Measurements from ENCODE around the gene ADA. TPM values are rescaled to one million over a fixed set of nuclear protein-coding genes. Genes with fewer than 3 reads are reported as not detected.
"Not testable (repeated sequence)": the region's sequence is repeated elsewhere in the genome, so short reads cannot be mapped to it uniquely, and the experiment has no call there.

Gene ADA
- total RNA-seq, result 10 to 100 TPM; 12.8 to 15.9 TPM
- 23.0 TPM for polyA plus RNA-seq (2013, experiment 1 of 2)
- 25.8 TPM for polyA plus RNA-seq (2013, experiment 2 of 2)
- long read RNA-seq, experiment 1, partial matches to known transcripts, result 5 of 14 reads
- long read RNA-seq, experiment 1, other reads (novel, unspliced or antisense), result 7 of 14 reads
- long read RNA-seq, experiment 2, transcript ADA-201 (12 exons, 1,539 nt), result major isoform, 25 of 31 reads
- long read RNA-seq, experiment 2, partial matches to known transcripts, result 0 of 31 reads
- long read RNA-seq, experiment 2, other reads (novel, unspliced or antisense), result 5 of 31 reads
- long read RNA-seq, experiment 3, transcript ADA-201 (12 exons, 1,539 nt), result major isoform, 48 of 75 reads
- long read RNA-seq, experiment 3, transcript ADA-207 (11 exons, 1,128 nt), result minor isoform, 6 of 75 reads
- long read RNA-seq, experiment 3, transcript ADA-203 (11 exons, 1,276 nt), result minor isoform, 5 of 75 reads
- long read RNA-seq, experiment 3, partial matches to known transcripts, result 3 of 75 reads
- long read RNA-seq, experiment 3, other reads (novel, unspliced or antisense), result 12 of 75 reads
- long read RNA-seq, experiment 4, transcript ADA-201 (12 exons, 1,539 nt), result major isoform, 10 of 17 reads
- long read RNA-seq, experiment 4, partial matches to known transcripts, result 5 of 17 reads
- long read RNA-seq, experiment 4, other reads (novel, unspliced or antisense), result 1 of 17 reads

DNA sequence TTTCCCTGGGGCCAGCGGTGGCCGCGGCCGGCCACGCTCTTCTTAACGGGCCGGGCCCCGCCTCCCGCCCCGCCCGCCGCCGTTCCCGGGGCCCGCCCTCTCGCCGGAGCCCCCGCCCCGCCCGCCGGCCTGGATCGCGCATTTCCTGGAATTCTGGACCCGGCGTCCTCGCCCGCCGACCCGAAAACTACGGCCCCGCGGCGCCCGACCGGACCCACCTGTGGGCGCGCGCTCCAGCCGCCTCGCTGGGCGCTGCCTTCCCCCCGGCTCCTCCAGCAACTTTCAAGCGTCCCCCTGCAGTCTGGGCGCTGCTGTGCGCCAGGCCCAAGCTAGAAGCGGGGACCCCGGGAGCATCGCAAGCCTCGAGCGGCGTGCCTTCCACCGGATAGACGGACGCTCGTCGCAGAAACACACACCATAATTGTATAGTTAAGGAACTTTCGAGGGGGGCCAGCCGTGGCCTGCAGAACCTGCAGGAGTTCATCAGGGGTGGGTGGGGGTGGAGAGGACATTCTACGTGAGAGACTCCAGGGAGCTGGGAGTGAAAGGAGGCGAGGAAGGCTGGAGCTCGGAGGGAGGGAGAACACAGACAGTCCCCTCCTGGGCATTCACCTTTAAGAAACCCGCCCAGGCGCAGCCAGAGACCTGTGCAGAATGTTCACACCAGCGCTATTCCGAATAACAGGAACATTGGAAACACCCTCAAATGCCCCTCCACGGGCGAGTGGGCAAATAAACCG lies at the start of gene ADA:
ADA (minus strand) TSS at position 16 of the 740 bp plus-strand sequence. CDS start 92 bp downstream, outside the sequence.
- Histone ChIP-seq H3K9ac (ENCODE audit: extremely low read depth, low read length, poor library complexity, severe bottlenecking) (peak within 1 kb of the TSS; percentile 47), H3K36me3 (ENCODE audit: control insufficient read depth, insufficient read depth, low read length) (no peaks in the 10 kb centered on the region), H3K27me3 (ENCODE audit: control insufficient read depth, insufficient read depth, low read length, poor library complexity, severe bottlenecking) (no peaks in the 10 kb centered on the region), H3K27ac (ENCODE audit: low read depth, low read length) (no peak within 1 kb of the TSS), H3K4me3 (ENCODE audit: low read length) (peak within 1 kb of the TSS; percentile 81), H3K9me3 (ENCODE audit: control insufficient read depth, low read length) (no peaks in the 10 kb centered on the region), H3K4me1 (ENCODE audit: control insufficient read depth, insufficient read depth, low read length) (no peaks in the 10 kb centered on the region)
- Mint-ChIP-seq H3K9me3 (peaks cover 21% of the 10 kb centered on the region), H3K4me3 (peak within 1 kb of the TSS; percentile 72), H3K27ac (no peak within 1 kb of the TSS), H3K36me3 (ENCODE audit: low read depth) (no peaks in the 10 kb centered on the region), H3K4me1 (peaks cover 13% of the 10 kb centered on the region), H3K27me3 (ENCODE audit: insufficient read depth) (peaks cover 34% of the 10 kb centered on the region)
- 1% methylated on average over 28 to 68 of the region's 68 CpGs for WGBS, 2 experiments (ENCODE audit: insufficient coverage in 1 of 2, insufficient read length in 1 of 2)
- DNase-seq, result peak; percentile 87
- TF ChIP-seq, protein P1, sequence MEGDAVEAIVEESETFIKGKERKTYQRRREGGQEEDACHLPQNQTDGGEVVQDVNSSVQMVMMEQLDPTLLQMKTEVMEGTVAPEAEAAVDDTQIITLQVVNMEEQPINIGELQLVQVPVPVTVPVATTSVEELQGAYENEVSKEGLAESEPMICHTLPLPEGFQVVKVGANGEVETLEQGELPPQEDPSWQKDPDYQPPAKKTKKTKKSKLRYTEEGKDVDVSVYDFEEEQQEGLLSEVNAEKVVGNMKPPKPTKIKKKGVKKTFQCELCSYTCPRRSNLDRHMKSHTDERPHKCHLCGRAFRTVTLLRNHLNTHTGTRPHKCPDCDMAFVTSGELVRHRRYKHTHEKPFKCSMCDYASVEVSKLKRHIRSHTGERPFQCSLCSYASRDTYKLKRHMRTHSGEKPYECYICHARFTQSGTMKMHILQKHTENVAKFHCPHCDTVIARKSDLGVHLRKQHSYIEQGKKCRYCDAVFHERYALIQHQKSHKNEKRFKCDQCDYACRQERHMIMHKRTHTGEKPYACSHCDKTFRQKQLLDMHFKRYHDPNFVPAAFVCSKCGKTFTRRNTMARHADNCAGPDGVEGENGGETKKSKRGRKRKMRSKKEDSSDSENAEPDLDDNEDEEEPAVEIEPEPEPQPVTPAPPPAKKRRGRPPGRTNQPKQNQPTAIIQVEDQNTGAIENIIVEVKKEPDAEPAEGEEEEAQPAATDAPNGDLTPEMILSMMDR (conservative IDR thresholded peaks at IDR 0.05), result peak; percentile 29

- no peaks in the 10 kb centered on the region for H3K4me1 ChIP-seq (ENCODE audit: control insufficient read depth, insufficient read depth, low read length)
- H3K36me3 ChIP-seq (ENCODE audit: control insufficient read depth, insufficient read depth, low read length), result no peaks in the 10 kb centered on the region
- H3K27ac ChIP-seq (ENCODE audit: low read depth, low read length), result no peak overlapping the region
- WGBS, 2 experiments (ENCODE audit: insufficient coverage in 1 of 2, insufficient read length in 1 of 2), result 91 to 95% methylated on average over 11 of the region's 11 CpGs
- H3K36me3 Mint-ChIP-seq (ENCODE audit: low read depth), result no peaks in the 10 kb centered on the region
- H3K4me1 Mint-ChIP-seq, result peaks cover 12% of the 10 kb centered on the region
- H3K9me3 Mint-ChIP-seq, result no peaks in the 10 kb centered on the region
- no peak overlapping the region for H3K9ac ChIP-seq (ENCODE audit: extremely low read depth, low read length, poor library complexity, severe bottlenecking)
- no peaks in the 10 kb centered on the region for H3K9me3 ChIP-seq (ENCODE audit: control insufficient read depth, low read length)
- H3K27me3 Mint-ChIP-seq (ENCODE audit: insufficient read depth), result peaks cover 1% of the 10 kb centered on the region
- H3K4me3 ChIP-seq (ENCODE audit: low read length), result no peak overlapping the region
- no peak overlapping the region for H3K27ac Mint-ChIP-seq
- H3K27me3 ChIP-seq (ENCODE audit: control insufficient read depth, insufficient read depth, low read length, poor library complexity, severe bottlenecking), result no peaks in the 10 kb centered on the region
- TF ChIP-seq, protein P1 (conservative IDR thresholded peaks at IDR 0.05), result no peak
- peak; percentile 41 for DNase-seq
- H3K4me3 Mint-ChIP-seq, result no peak overlapping the region
Observed at GRCh38 chr20:44700306-44700705, 48.8 kb upstream of the ADA start.

GRCh38 chr20:44698351-44698750 lies 46.9 kb upstream of the ADA start:
- no peak overlapping the region for H3K27ac ChIP-seq (ENCODE audit: low read depth, low read length)
- peak; percentile 35 for DNase-seq
- peaks cover 12% of the 10 kb centered on the region for H3K4me1 Mint-ChIP-seq
- H3K27me3 ChIP-seq (ENCODE audit: control insufficient read depth, insufficient read depth, low read length, poor library complexity, severe bottlenecking), result no peaks in the 10 kb centered on the region
- no peak overlapping the region for H3K4me3 Mint-ChIP-seq
- H3K9me3 Mint-ChIP-seq, result no peaks in the 10 kb centered on the region
- H3K36me3 Mint-ChIP-seq (ENCODE audit: low read depth), result no peaks in the 10 kb centered on the region
- H3K27ac Mint-ChIP-seq, result no peak overlapping the region
- H3K36me3 ChIP-seq (ENCODE audit: control insufficient read depth, insufficient read depth, low read length), result no peaks in the 10 kb centered on the region
- H3K4me3 ChIP-seq (ENCODE audit: low read length), result no peak overlapping the region
- H3K27me3 Mint-ChIP-seq (ENCODE audit: insufficient read depth), result peaks cover 2% of the 10 kb centered on the region
- H3K4me1 ChIP-seq (ENCODE audit: control insufficient read depth, insufficient read depth, low read length), result no peaks in the 10 kb centered on the region
- H3K9me3 ChIP-seq (ENCODE audit: control insufficient read depth, low read length), result no peaks in the 10 kb centered on the region
- TF ChIP-seq, protein P1 (conservative IDR thresholded peaks at IDR 0.05), result no peak
- whole genome bisulfite sequencing, 2 experiments (ENCODE audit: insufficient coverage in 1 of 2, insufficient read length in 1 of 2), result 82 to 100% methylated on average over 1 to 3 of the region's 3 CpGs
- no peak overlapping the region for H3K9ac ChIP-seq (ENCODE audit: extremely low read depth, low read length, poor library complexity, severe bottlenecking)

GRCh38 chr20:44697041-44697440 lies 45.5 kb upstream of the ADA start:
- not testable (repeated sequence) for H3K9me3 ChIP-seq (ENCODE audit: control insufficient read depth, low read length); DNase-seq; H3K27me3 ChIP-seq (ENCODE audit: control insufficient read depth, insufficient read depth, low read length, poor library complexity, severe bottlenecking); H3K27ac ChIP-seq (ENCODE audit: low read depth, low read length); H3K27ac Mint-ChIP-seq; H3K36me3 Mint-ChIP-seq (ENCODE audit: low read depth); H3K27me3 Mint-ChIP-seq (ENCODE audit: insufficient read depth); H3K4me3 Mint-ChIP-seq; H3K9me3 Mint-ChIP-seq; H3K36me3 ChIP-seq (ENCODE audit: control insufficient read depth, insufficient read depth, low read length); H3K4me3 ChIP-seq (ENCODE audit: low read length); H3K9ac ChIP-seq (ENCODE audit: extremely low read depth, low read length, poor library complexity, severe bottlenecking); H3K4me1 ChIP-seq (ENCODE audit: control insufficient read depth, insufficient read depth, low read length)
- peaks cover 12% of the 10 kb centered on the region for H3K4me1 Mint-ChIP-seq
- WGBS, 2 experiments (ENCODE audit: insufficient coverage in 1 of 2, insufficient read length in 1 of 2), result 89 to 90% methylated on average over 5 of the region's 5 CpGs
